Thymus (tissue), 11 donors: ENCODE results near the gene NKAIN2. TPM values are rescaled to one million over a fixed set of nuclear protein-coding genes. Genes with fewer than 3 reads are reported as not detected.
"Not testable (repeated sequence)": the region's sequence is repeated elsewhere in the genome, so short reads cannot be mapped to it uniquely, and the experiment has no call there.

Source experiments
- DNase-seq, 9 donors: peaks; one replicate each; pipeline ENCODE4 v3.0.0-alpha.2; 2013; ENCODE audit warnings: low spot score in 9 of 9, low read depth in 6 of 9, missing footprints in 1 of 9
- H3K27ac ChIP-seq, 2 donors: one replicate each; pipeline ENCODE4 v1.5.1; 2013; ENCODE audit warnings: control low read depth in 1 of 2, low read depth in 1 of 2, low read length in 1 of 2, mild to moderate bottlenecking in 1 of 2, moderate library complexity in 1 of 2
- H3K27me3 ChIP-seq, 2 donors: one replicate each; pipeline ENCODE4 v1.5.1; 2013; ENCODE audit warnings: low read length in 1 of 2; ENCODE audit not compliant: control insufficient read depth in 2 of 2, insufficient read depth in 1 of 2
- H3K36me3 ChIP-seq, 2 donors: one replicate each; pipeline ENCODE4 v1.5.1; 2013; ENCODE audit warnings: low read length in 1 of 2, mild to moderate bottlenecking in 1 of 2, moderate library complexity in 1 of 2; ENCODE audit not compliant: control insufficient read depth in 2 of 2, insufficient read depth in 2 of 2
- H3K4me1 ChIP-seq, 2 donors: one replicate each; pipeline ENCODE4 v1.5.1; 2013; ENCODE audit warnings: low read length in 2 of 2; ENCODE audit not compliant: control insufficient read depth in 2 of 2, insufficient read depth in 2 of 2
- H3K4me3 ChIP-seq, 2 donors: one replicate each; pipeline ENCODE4 v1.5.1; 2013; ENCODE audit warnings: low read length in 2 of 2, control low read depth in 1 of 2, mild to moderate bottlenecking in 1 of 2
- H3K9me3 ChIP-seq, 2 donors: one replicate each; pipeline ENCODE4 v1.5.1; 2013; ENCODE audit warnings: low read length in 1 of 2, mild to moderate bottlenecking in 1 of 2; ENCODE audit not compliant: control insufficient read depth in 2 of 2, insufficient read depth in 1 of 2
- WGBS: extraction: QIAGEN DNeasy Blood & Tissue Kit; methylation state at CpG from one replicate; pipeline ENCODE4 v1.1.7; 2013; 5-methylcytosine and 5-hydroxymethylcytosine counted together
- polyA plus RNA-seq: library from polyadenylated mRNA; stranded (reverse); fragments of 200-250 nt; gene quantifications from one replicate; pipeline ENCODE4 v1.2.3, GENCODE V29; 2013
- total RNA-seq: library from RNA; stranded (reverse); fragments of 120-200 nt; gene quantifications from one replicate; pipeline ENCODE4 v1.2.4, GENCODE V29; 2013
- donor health status: healthy.

Gene NKAIN2
- total and polyA plus RNA-seq, 2 donors: 1.2 to 2.4 TPM

DNA sequence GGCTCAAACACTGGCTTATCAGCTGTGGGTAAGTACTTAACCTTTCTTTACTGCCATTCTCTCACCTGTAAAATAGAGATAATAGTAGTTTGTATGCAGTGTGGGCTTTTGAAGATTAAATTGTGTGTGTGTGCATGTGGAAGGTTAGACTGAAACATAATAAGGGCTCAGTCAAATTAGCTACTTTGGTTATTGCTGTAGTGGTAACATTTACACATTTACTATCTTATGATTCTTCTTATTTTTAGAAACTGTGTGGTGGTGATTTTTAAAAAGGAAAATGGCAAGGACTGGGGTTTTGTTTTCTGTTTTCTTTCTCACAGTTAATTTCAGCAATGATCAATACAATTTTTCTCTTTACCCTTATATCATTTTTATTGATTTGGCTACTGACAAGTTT is 206.9 kb downstream of the NKAIN2 start:
- DNase-seq: no peak
- no peaks in the 10 kb centered on the region for H3K27me3 ChIP-seq
- H3K9me3 ChIP-seq: no peaks in the 10 kb centered on the region
- no peak overlapping the region for H3K4me3 ChIP-seq
- H3K4me1 ChIP-seq: no peaks in the 10 kb centered on the region
- no peak overlapping the region for H3K27ac ChIP-seq
- no peaks in the 10 kb centered on the region for H3K36me3 ChIP-seq

GRCh38 chr6:124011180-124011579 is 207.5 kb downstream of the NKAIN2 start:
- DNase-seq: no peak
- H3K4me1 ChIP-seq: no peaks in the 10 kb centered on the region
- no peaks in the 10 kb centered on the region for H3K27me3 ChIP-seq
- no peak overlapping the region for H3K4me3 ChIP-seq
- WGBS: 95% methylated on average over 2 of the region's 2 CpGs
- no peaks in the 10 kb centered on the region for H3K36me3 ChIP-seq
- no peak overlapping the region for H3K27ac ChIP-seq
- H3K9me3 ChIP-seq: no peaks in the 10 kb centered on the region

DNA sequence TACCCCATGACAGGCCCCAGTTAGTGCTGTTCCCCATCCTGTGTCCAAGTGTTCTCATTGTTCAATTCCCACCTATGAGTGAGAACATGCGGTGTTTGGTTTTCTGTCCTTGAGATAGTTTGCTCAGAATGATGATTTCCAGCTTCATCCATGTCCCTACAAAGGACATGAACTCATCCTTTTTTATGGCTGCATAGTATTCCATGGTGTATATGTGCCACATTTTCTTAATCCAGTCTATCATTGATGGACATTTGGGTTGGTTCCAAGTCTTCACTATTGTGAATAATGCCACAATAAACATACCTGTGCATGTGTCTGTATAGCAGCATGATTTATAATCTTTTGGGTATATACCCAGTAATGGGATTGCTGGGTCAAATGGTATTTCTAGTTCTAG is 218.4 kb downstream of the NKAIN2 start:
- H3K36me3 ChIP-seq, H3K9me3 ChIP-seq, DNase-seq, H3K27me3 ChIP-seq, H3K4me3 ChIP-seq, H3K27ac ChIP-seq, H3K4me1 ChIP-seq: not testable (repeated sequence)
- 94% methylated on average over 1 of the region's 1 CpG for WGBS

DNA sequence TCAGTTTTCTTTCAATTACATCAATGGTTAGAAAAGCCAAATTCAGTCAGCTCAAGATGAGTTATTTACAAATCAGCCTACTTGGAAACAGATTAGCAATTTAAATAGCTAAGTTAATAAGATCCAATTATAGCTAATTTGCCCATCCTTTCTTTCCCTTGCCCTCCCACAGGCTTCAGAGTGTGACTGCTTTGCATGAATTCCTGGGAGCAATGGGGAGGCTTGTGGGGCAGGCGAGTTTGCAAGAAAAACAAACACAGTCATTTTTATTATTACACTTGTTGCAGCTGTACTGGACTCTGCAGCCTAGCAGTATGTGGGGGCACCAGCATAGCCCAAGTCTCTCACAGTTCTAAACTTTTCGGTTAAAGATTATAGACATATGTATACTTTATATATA is 219.0 kb downstream of the NKAIN2 start:
- no peak for DNase-seq
- 92% methylated on average over 2 of the region's 2 CpGs for WGBS
- Histone ChIP-seq H3K36me3 (no peaks in the 10 kb centered on the region), H3K27ac (no peak overlapping the region), H3K4me1 (no peaks in the 10 kb centered on the region), H3K9me3 (no peaks in the 10 kb centered on the region), H3K27me3 (no peaks in the 10 kb centered on the region), H3K4me3 (no peak overlapping the region)

DNA sequence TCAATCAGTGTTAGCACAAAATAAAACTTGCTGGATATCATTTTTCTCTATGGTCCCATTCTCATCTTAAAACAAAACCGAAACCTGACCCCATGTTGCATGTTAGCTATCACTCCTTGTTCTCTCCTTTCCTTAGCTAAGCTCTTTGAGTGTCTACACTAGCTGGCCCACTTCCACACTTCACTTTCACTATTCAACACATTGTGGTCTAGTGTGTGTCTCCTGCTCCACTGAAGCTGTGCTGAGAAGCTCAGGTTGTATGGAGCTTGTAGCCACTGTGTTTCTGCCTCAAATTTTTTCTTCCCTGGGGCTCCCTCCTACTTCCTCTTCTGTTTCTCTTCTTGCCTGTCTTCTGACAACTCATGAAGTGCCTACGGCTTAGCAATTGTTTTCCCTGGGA is 223.0 kb downstream of the NKAIN2 start:
- 77% methylated on average over 2 of the region's 2 CpGs for WGBS

GRCh38 chr6:124027392-124027791 is 223.7 kb downstream of the NKAIN2 start:
- Histone ChIP-seq H3K27ac (no peak overlapping the region), H3K4me1 (no peaks in the 10 kb centered on the region), H3K36me3 (no peaks in the 10 kb centered on the region), H3K27me3 (no peaks in the 10 kb centered on the region), H3K4me3 (no peak overlapping the region), H3K9me3 (no peaks in the 10 kb centered on the region)
- DNase-seq: no peak
- 95% methylated on average over 7 of the region's 7 CpGs for WGBS

More for the DNA sequence above, 223.0 kb downstream of the NKAIN2 start:
- no peak for DNase-seq
- Histone ChIP-seq H3K4me1 (no peaks in the 10 kb centered on the region), H3K27me3 (no peaks in the 10 kb centered on the region), H3K4me3 (no peak overlapping the region), H3K27ac (no peak overlapping the region), H3K36me3 (no peaks in the 10 kb centered on the region), H3K9me3 (no peaks in the 10 kb centered on the region)

- DNase-seq: no peak
- Histone ChIP-seq H3K4me1 (no peaks in the 10 kb centered on the region), H3K9me3 (no peaks in the 10 kb centered on the region), H3K27ac (no peak overlapping the region), H3K27me3 (no peaks in the 10 kb centered on the region), H3K36me3 (no peaks in the 10 kb centered on the region), H3K4me3 (no peak overlapping the region)
- 97% methylated on average over 2 of the region's 2 CpGs for WGBS
Measured at GRCh38 chr6:124028117-124028516, 224.5 kb downstream of the NKAIN2 start.

DNA sequence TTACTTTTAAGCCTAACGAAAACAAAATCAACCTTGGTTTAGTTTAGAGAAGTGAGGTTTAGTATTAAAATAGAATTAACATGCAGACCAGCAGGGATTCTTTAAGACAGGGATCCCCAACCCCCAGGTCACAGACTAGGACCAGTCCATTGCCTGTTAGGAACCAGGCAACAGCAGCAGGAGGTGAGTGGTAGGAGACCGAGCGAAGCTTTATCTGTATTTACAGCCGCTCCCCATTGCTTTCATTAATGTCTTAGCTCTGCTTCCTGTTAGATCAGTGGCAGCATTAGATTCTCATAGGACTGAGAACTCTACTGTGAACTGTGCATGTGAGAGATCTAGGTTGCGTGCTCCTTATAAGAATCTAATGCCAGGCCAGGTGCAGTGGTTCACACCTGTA is 225.9 kb downstream of the NKAIN2 start:
- no peaks in the 10 kb centered on the region for H3K36me3 ChIP-seq
- no peak overlapping the region for H3K4me3 ChIP-seq
- WGBS: 94% methylated on average over 5 of the region's 5 CpGs
- no peaks in the 10 kb centered on the region for H3K9me3 ChIP-seq
- no peaks in the 10 kb centered on the region for H3K27me3 ChIP-seq
- no peaks in the 10 kb centered on the region for H3K4me1 ChIP-seq
- DNase-seq: no peak
- H3K27ac ChIP-seq: no peak overlapping the region

- H3K36me3 ChIP-seq: no peaks in the 10 kb centered on the region
- WGBS: 94% methylated on average over 3 of the region's 3 CpGs
- H3K27me3 ChIP-seq: no peaks in the 10 kb centered on the region
- H3K4me3 ChIP-seq: no peak overlapping the region
- no peak for DNase-seq
- H3K9me3 ChIP-seq: no peaks in the 10 kb centered on the region
- H3K4me1 ChIP-seq: no peaks in the 10 kb centered on the region
- no peak overlapping the region for H3K27ac ChIP-seq
Measured at GRCh38 chr6:124033501-124033900, 229.8 kb downstream of the NKAIN2 start.

- H3K4me1 ChIP-seq: no peaks in the 10 kb centered on the region
- no peaks in the 10 kb centered on the region for H3K9me3 ChIP-seq
- H3K36me3 ChIP-seq: no peaks in the 10 kb centered on the region
- WGBS: 90% methylated on average over 2 of the region's 2 CpGs
- no peak overlapping the region for H3K4me3 ChIP-seq
- DNase-seq: no peak
- H3K27ac ChIP-seq: no peak overlapping the region
- H3K27me3 ChIP-seq: no peaks in the 10 kb centered on the region
Measured at GRCh38 chr6:124036384-124036783, 232.7 kb downstream of the NKAIN2 start.
